NOMO-1 (cell line): ENCODE data around the gene MRPL20.
"Not testable (repeated sequence)": the region's sequence is repeated elsewhere in the genome, so short reads cannot be mapped to it uniquely, and the experiment has no call there.

Source experiments
- DNase-seq, 2 experiments: peaks; one replicate each; lab custom pipeline; 2025; ENCODE audit not compliant: unreplicated experiment in 2 of 2; lab: John Stamatoyannopoulos, UW

MRPL20 gene

GRCh38 chr1:1411626-1412025 is 4.5 kb upstream of the MRPL20 start:
- DNase-seq, result no peak

GRCh38 chr1:1410238-1410637 is 3.1 kb upstream of the MRPL20 start:
- DNase-seq, result not testable (repeated sequence)

- peak; percentile 2 to 19 for DNase-seq
Measured at GRCh38 chr1:1407636-1408318, 684 bp upstream of the MRPL20 start.

GRCh38 chr1:1406101-1406820 is 832 bp downstream of the MRPL20 start:
- DNase-seq, result no peak

GRCh38 chr1:1403653-1404052 is 3.4 kb downstream of the MRPL20 start:
- no peak for DNase-seq

GRCh38 chr1:1402901-1403392 is 4.1 kb downstream of the MRPL20 start:
- DNase-seq, result not testable (repeated sequence)

- peak; percentile 14 to 16 for DNase-seq
Measured at GRCh38 chr1:1402072-1402900, 4.8 kb downstream of the MRPL20 start.

- no peak for DNase-seq
Measured at GRCh38 chr1:1401457-1402010, 5.6 kb downstream of the MRPL20 start.

GRCh38 chr1:1400576-1401456 is 6.3 kb downstream of the MRPL20 start:
- DNase-seq, result no peak

- DNase-seq, result no peak
Measured at GRCh38 chr1:1399872-1400575, 7.1 kb downstream of the MRPL20 start.

GRCh38 chr1:1399187-1399871 is 7.8 kb downstream of the MRPL20 start, which contains the start of gene CCNL2:
Gene CCNL2 (minus strand): TSS chr1:1399335. CDS start chr1:1399306, 29 bp downstream.
- peak; percentile 97 to 98 for DNase-seq

- no peak for DNase-seq
Measured at GRCh38 chr1:1398677-1399186, 8.4 kb downstream of the MRPL20 start.

- peak in 1 of 2 experiments; percentile 36 for DNase-seq
Measured at GRCh38 chr1:1397839-1398523, 9.1 kb downstream of the MRPL20 start.

- DNase-seq, result no peak
Measured at GRCh38 chr1:1395166-1395565, 11.9 kb downstream of the MRPL20 start.

- no peak for DNase-seq
Measured at GRCh38 chr1:1394116-1394515, 13.0 kb downstream of the MRPL20 start.

GRCh38 chr1:1393428-1393827 is 13.7 kb downstream of the MRPL20 start:
- DNase-seq, result no peak

GRCh38 chr1:1393014-1393413 is 14.1 kb downstream of the MRPL20 start:
- no peak for DNase-seq

GRCh38 chr1:1391225-1391624 is 15.9 kb downstream of the MRPL20 start:
- no peak for DNase-seq
